HepG2 (cell line): ENCODE measurements around the gene GSTM4. TPM values are rescaled to one million over a fixed set of nuclear protein-coding genes. Genes with fewer than 3 reads are reported as not detected.
A peak's percentile ranks its signal among the peaks of the same experiment; 100 is the strongest.

Experiments
- ADNP ChIP-seq: sonication (generic); formaldehyde crosslinking; IDR thresholded peaks from 2 replicates; pipeline ENCODE4 v1.4.0; 2020; ENCODE audit warnings: missing genetic modification reagents
- DNMT1 ChIP-seq: sonication (generic); formaldehyde crosslinking; IDR thresholded peaks from 2 replicates; pipeline ENCODE4 v1.5.1; 2020; ENCODE audit warnings: mild to moderate bottlenecking, missing genetic modification reagents
- HHEX ChIP-seq: IDR thresholded peaks from 2 replicates; pipeline ENCODE4 v1.6.1; 2016; ENCODE audit warnings: control low read depth
- HOXD1 ChIP-seq: sonication (generic); formaldehyde crosslinking; IDR thresholded peaks from 2 replicates; pipeline ENCODE4 v1.5.0; 2020; ENCODE audit warnings: missing genetic modification reagents
- JARID2 ChIP-seq: sonication (generic); formaldehyde crosslinking; IDR thresholded peaks from 2 replicates; pipeline ENCODE4 v1.8.1; 2023; ENCODE audit warnings: missing genetic modification reagents, inconsistent platforms; ENCODE audit not compliant: insufficient replicate concordance
- JUNB ChIP-seq: sonication (generic); formaldehyde crosslinking; IDR thresholded peaks from 2 replicates; pipeline ENCODE4 v1.8.0; 2022; ENCODE audit warnings: missing genetic modification reagents, mild to moderate bottlenecking, borderline replicate concordance
- MED8 ChIP-seq: sonication (generic); formaldehyde crosslinking; IDR thresholded peaks from 2 replicates; pipeline ENCODE4 v1.8.1; 2023; ENCODE audit warnings: mild to moderate bottlenecking, missing genetic modification reagents; ENCODE audit not compliant: insufficient replicate concordance
- SP2 ChIP-seq: sonication (generic); formaldehyde crosslinking; IDR thresholded peaks from 2 replicates; pipeline ENCODE4 v1.5.1; 2020; ENCODE audit warnings: mild to moderate bottlenecking, missing genetic modification reagents
- SP4 ChIP-seq: sonication (generic); formaldehyde crosslinking; IDR thresholded peaks from 2 replicates; pipeline ENCODE4 v1.8.1; 2023; ENCODE audit warnings: mild to moderate bottlenecking, missing genetic modification reagents
- SSRP1 ChIP-seq: IDR thresholded peaks from 2 replicates; pipeline ENCODE4 v1.6.1; 2016; ENCODE audit warnings: control low read depth
- THYN1 ChIP-seq: sonication (generic); formaldehyde crosslinking; IDR thresholded peaks from 2 replicates; pipeline ENCODE4 v1.8.1; 2023; ENCODE audit warnings: low read depth, mild to moderate bottlenecking, moderate library complexity, missing genetic modification reagents, borderline replicate concordance
- TRIM24 ChIP-seq: sonication (generic); formaldehyde crosslinking; IDR thresholded peaks from 2 replicates; pipeline ENCODE4 v1.8.0; 2022; ENCODE audit warnings: mild to moderate bottlenecking, missing genetic modification reagents
- ZNF12 ChIP-seq: sonication (generic); formaldehyde crosslinking; IDR thresholded peaks from 2 replicates; pipeline ENCODE4 v1.5.0; 2020; ENCODE audit warnings: missing genetic modification reagents
- ZNF138 ChIP-seq: sonication (generic); formaldehyde crosslinking; IDR thresholded peaks from 2 replicates; pipeline ENCODE4 v1.5.0; 2020; ENCODE audit warnings: mild to moderate bottlenecking, low read depth, missing genetic modification reagents
- ZNF225 ChIP-seq: sonication (generic); formaldehyde crosslinking; IDR thresholded peaks from 2 replicates; pipeline ENCODE4 v1.4.0; 2020; ENCODE audit warnings: mild to moderate bottlenecking, missing genetic modification reagents
- ZNF263 ChIP-seq: sonication (generic); formaldehyde crosslinking; IDR thresholded peaks from 2 replicates; pipeline ENCODE4 v1.4.0; 2020; ENCODE audit warnings: missing genetic modification reagents
- ZNF318 ChIP-seq: sonication (generic); formaldehyde crosslinking; IDR thresholded peaks from 2 replicates; pipeline ENCODE4 v1.4.0; 2020; ENCODE audit warnings: mild to moderate bottlenecking, missing genetic modification reagents
- ZNF34 ChIP-seq: sonication (generic); formaldehyde crosslinking; IDR thresholded peaks from 2 replicates; pipeline ENCODE4 v1.4.0; 2020; ENCODE audit warnings: mild to moderate bottlenecking, missing genetic modification reagents, borderline replicate concordance
- ZNF383 ChIP-seq: sonication (generic); formaldehyde crosslinking; IDR thresholded peaks from 2 replicates; pipeline ENCODE4 v1.4.0; 2020; ENCODE audit warnings: missing genetic modification reagents, mild to moderate bottlenecking, borderline replicate concordance
- ZNF615 ChIP-seq: sonication (generic); formaldehyde crosslinking; IDR thresholded peaks from 2 replicates; pipeline ENCODE4 v1.5.0; 2020; ENCODE audit warnings: mild to moderate bottlenecking, missing genetic modification reagents, borderline replicate concordance
- polyA plus RNA-seq, 8 experiments: library from polyadenylated mRNA; depleted of rRNA in 3 of 8; stranded (reverse) in 7 of 8; unstranded in 1 of 8; fragments of >200 nt; fragmentation: Illumina TruSeq in 4 of 8; extraction: Trizol in 4 of 8; gene quantifications; 2 replicates each; pipeline versions ENCODE4 v1.2.1 to v1.2.3, GENCODE V29; 2011 to 2016; ENCODE audit warnings: low read depth in 4 of 8, missing spikeins in 1 of 8, mixed read lengths in 1 of 8; ENCODE audit not compliant: insufficient read depth in 1 of 8
- total RNA-seq, 5 experiments: library from RNA; depleted of rRNA; stranded (reverse); fragments of >200 nt; fragmentation: Illumina TruSeq; extraction: Trizol; gene quantifications; 2 replicates each; pipeline ENCODE4 v1.2.3, GENCODE V29; 2016; ENCODE audit warnings: low read depth in 1 of 5
- TF ChIP-seq, protein P1 (sequence below): sonication (generic); formaldehyde crosslinking; IDR thresholded peaks from 2 replicates; pipeline ENCODE4 v1.4.0; 2020; ENCODE audit warnings: missing genetic modification reagents

GSTM4 gene
- total and polyA plus RNA-seq, 2 of the 13 experiments (the other 11 are each of a cell fraction or from before 2014, with no cell fraction given) = 25.3 to 40.8 TPM

- TF ChIP-seq, protein P1, sequence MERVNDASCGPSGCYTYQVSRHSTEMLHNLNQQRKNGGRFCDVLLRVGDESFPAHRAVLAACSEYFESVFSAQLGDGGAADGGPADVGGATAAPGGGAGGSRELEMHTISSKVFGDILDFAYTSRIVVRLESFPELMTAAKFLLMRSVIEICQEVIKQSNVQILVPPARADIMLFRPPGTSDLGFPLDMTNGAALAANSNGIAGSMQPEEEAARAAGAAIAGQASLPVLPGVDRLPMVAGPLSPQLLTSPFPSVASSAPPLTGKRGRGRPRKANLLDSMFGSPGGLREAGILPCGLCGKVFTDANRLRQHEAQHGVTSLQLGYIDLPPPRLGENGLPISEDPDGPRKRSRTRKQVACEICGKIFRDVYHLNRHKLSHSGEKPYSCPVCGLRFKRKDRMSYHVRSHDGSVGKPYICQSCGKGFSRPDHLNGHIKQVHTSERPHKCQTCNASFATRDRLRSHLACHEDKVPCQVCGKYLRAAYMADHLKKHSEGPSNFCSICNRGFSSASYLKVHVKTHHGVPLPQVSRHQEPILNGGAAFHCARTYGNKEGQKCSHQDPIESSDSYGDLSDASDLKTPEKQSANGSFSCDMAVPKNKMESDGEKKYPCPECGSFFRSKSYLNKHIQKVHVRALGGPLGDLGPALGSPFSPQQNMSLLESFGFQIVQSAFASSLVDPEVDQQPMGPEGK (CRISPR knock-in tag) = no peak
- 0 out of 2 replicates have a peak, but pooled peaks have one; percentile 37 for TF ChIP-seq ADNP
- no peak for TF ChIP-seq JUNB (CRISPR knock-in tag)
- TF ChIP-seq HHEX (CRISPR knock-in tag) = no peak
- no peak for TF ChIP-seq ZNF138
- TF ChIP-seq ZNF318 = no peak
- no peak for TF ChIP-seq ZNF383
- TF ChIP-seq ZNF12 (CRISPR knock-in tag) = no peak
- TF ChIP-seq DNMT1 (CRISPR knock-in tag) = no peak
- no peak for TF ChIP-seq TRIM24 (CRISPR knock-in tag)
- no peak for TF ChIP-seq SP2 (CRISPR knock-in tag)
- no peak for TF ChIP-seq MED8
- TF ChIP-seq SP4 (CRISPR knock-in tag) = peak; percentile 32; the same call in 1 of the 2 replicates
- no peak for TF ChIP-seq ZNF225 (CRISPR knock-in tag)
- TF ChIP-seq JARID2 = peak; percentile 12
- TF ChIP-seq ZNF615 (CRISPR knock-in tag) = no peak
- no peak for TF ChIP-seq THYN1 (CRISPR knock-in tag)
- no peak for TF ChIP-seq SSRP1 (CRISPR knock-in tag)
- no peak for TF ChIP-seq HOXD1 (CRISPR knock-in tag)
- no peak for TF ChIP-seq ZNF34 (CRISPR knock-in tag)
- 0 out of 2 replicates have a peak, but pooled peaks have one; percentile 16 for TF ChIP-seq ZNF263 (CRISPR knock-in tag)
Measured at GRCh38 chr1:109643385-109644230, 12.3 kb upstream of the GSTM4 start (continued).
